ENCODE measurements around the gene KMO.

Gene KMO

DNA sequence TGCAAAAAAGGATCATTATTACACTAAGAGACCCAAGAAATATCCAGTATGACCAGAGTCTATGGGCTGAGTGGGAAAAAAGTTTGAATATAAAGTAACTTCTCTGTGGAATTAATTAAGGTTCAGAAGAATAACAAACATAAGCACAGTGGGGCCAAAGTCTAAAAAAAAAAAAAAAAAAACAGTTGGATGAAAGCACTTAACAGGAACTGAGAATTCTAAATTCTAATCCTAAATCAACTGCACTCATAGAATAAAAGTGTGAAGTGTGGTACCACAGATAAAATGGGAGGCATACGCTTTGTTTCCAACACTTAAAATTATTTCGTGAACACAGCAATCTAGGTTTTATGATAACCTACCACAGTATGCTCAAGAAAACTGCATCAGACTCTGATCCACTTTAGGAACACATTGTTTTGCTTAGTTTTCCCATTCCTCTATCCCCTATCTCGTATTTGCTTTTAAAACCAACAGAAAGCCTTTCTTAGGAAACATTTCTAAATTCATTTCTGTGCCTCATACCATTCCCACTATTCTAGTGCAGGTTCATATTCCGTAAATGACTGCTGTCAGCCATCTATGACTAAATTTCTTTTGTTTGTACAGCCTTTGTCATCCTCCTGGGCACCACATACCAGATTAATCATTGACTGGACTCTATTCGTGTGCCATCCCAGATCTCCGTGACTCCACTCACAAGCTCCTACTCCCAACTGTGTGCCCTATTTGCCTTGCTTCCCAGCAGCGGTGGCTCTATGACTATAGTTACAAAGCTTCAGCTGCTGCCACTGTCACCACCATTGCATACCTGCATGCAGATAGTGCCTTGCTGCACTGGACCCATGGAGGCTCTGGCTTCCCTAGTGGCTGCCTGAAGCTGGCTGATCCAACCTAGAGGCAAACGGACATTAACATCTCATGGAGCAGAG, 83.1 kb downstream of the KMO start:
- H3K27me3 ChIP-seq (ENCODE audit: insufficient read depth, poor library complexity, severe bottlenecking) = no peaks in the 10 kb centered on the region
- no peaks in the 10 kb centered on the region for H3K36me3 ChIP-seq (ENCODE audit: low read depth)
- ATAC-seq (ENCODE audit: low read depth) = peak; percentile 71
- H3K4me1 ChIP-seq (ENCODE audit: insufficient read depth, poor library complexity, severe bottlenecking) = peaks cover 15% of the 10 kb centered on the region
- H3K4me3 ChIP-seq (ENCODE audit: severe bottlenecking) = no peak overlapping the region
- DNase-seq (ENCODE audit: low spot score) = no peak
- no peaks in the 10 kb centered on the region for H3K9me3 ChIP-seq (ENCODE audit: severe bottlenecking)
- no peak overlapping the region for H3K27ac ChIP-seq (ENCODE audit: poor library complexity, severe bottlenecking)
- TF ChIP-seq, protein P1, sequence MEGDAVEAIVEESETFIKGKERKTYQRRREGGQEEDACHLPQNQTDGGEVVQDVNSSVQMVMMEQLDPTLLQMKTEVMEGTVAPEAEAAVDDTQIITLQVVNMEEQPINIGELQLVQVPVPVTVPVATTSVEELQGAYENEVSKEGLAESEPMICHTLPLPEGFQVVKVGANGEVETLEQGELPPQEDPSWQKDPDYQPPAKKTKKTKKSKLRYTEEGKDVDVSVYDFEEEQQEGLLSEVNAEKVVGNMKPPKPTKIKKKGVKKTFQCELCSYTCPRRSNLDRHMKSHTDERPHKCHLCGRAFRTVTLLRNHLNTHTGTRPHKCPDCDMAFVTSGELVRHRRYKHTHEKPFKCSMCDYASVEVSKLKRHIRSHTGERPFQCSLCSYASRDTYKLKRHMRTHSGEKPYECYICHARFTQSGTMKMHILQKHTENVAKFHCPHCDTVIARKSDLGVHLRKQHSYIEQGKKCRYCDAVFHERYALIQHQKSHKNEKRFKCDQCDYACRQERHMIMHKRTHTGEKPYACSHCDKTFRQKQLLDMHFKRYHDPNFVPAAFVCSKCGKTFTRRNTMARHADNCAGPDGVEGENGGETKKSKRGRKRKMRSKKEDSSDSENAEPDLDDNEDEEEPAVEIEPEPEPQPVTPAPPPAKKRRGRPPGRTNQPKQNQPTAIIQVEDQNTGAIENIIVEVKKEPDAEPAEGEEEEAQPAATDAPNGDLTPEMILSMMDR (IDR thresholded peaks at IDR 0.05; ENCODE audit: poor library complexity, severe bottlenecking) = no peak

DNA sequence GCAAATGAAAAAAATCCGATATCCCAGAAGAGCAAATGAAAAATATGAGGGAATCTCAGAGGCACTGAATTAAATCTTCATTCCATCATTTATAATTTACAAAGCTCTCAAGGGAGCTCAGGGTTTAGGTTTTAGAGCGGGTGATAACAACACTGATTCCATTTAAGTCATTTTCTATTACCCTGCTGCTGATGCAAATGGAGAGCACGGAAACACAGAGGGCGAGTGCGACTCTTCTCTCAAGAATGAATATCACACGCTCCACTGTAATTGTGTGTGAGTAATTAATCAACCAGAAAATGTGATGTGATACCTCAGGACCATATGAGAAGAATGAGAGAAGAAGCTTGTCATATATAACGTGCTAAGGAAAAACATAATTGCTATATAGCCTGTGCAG, 85.2 kb downstream of the KMO start:
- no peak for ATAC-seq (ENCODE audit: low read depth)
- TF ChIP-seq, protein P1 (IDR thresholded peaks at IDR 0.05; ENCODE audit: poor library complexity, severe bottlenecking) = no peak
- no peak overlapping the region for H3K27ac ChIP-seq (ENCODE audit: poor library complexity, severe bottlenecking)
- H3K4me1 ChIP-seq (ENCODE audit: insufficient read depth, poor library complexity, severe bottlenecking) = peaks cover 7% of the 10 kb centered on the region
- no peak overlapping the region for H3K4me3 ChIP-seq (ENCODE audit: severe bottlenecking)
- H3K36me3 ChIP-seq (ENCODE audit: low read depth) = no peaks in the 10 kb centered on the region
- no peaks in the 10 kb centered on the region for H3K27me3 ChIP-seq (ENCODE audit: insufficient read depth, poor library complexity, severe bottlenecking)
- no peaks in the 10 kb centered on the region for H3K9me3 ChIP-seq (ENCODE audit: severe bottlenecking)
- DNase-seq (ENCODE audit: low spot score) = no peak

DNA sequence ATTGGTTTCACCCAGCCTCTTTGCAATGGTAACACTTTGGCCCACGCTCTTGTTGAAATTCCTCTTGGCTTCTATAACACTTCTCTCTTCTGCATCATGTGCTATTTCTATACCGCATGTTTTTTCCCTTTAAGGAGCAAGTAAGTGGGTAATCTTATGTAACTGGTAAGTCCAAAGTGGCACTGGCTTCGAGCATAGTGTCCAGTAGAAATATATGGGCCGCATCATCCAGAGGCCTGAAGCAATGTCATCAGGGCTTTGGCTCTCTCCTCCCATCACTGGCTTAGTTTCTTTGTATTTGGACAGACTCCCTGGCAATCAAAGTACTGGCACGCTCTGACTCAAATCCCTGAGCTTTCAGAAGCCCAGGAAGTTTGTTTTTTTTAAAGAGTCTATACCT, 90.5 kb downstream of the KMO start:
- no peak for DNase-seq (ENCODE audit: low spot score)

DNA sequence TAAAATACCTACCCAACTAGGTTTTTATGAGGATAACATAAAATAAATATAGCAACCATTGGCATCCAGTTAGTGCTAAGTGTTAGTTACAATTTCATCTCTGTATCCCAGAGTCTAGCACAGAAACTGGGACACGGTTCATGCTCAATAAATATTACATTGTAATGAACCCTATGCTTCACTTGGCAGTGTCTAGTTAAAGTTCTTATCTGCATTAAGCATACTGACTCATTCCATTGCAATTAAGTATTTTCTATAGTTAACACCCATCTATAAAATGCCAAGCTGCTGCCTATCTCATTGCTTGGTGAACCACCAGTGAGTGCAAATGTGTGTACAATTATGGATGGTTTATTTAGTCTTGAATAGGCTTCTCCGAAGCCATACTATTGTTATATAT, 92.8 kb downstream of the KMO start:
- no peaks in the 10 kb centered on the region for H3K9me3 ChIP-seq (ENCODE audit: severe bottlenecking)
- no peak for DNase-seq (ENCODE audit: low spot score)
- H3K4me1 ChIP-seq (ENCODE audit: insufficient read depth, poor library complexity, severe bottlenecking) = no peaks in the 10 kb centered on the region
- no peaks in the 10 kb centered on the region for H3K27me3 ChIP-seq (ENCODE audit: insufficient read depth, poor library complexity, severe bottlenecking)
- no peak overlapping the region for H3K27ac ChIP-seq (ENCODE audit: poor library complexity, severe bottlenecking)
- ATAC-seq (ENCODE audit: low read depth) = no peak
- H3K4me3 ChIP-seq (ENCODE audit: severe bottlenecking) = no peak overlapping the region
- TF ChIP-seq, protein P1 (IDR thresholded peaks at IDR 0.05; ENCODE audit: poor library complexity, severe bottlenecking) = no peak
- no peaks in the 10 kb centered on the region; the same call in none of the 2 replicates for H3K36me3 ChIP-seq (ENCODE audit: low read depth)

More for the DNA sequence above, 90.5 kb downstream of the KMO start:
- H3K27me3 ChIP-seq (ENCODE audit: insufficient read depth, poor library complexity, severe bottlenecking) = no peaks in the 10 kb centered on the region
- H3K27ac ChIP-seq (ENCODE audit: poor library complexity, severe bottlenecking) = no peak overlapping the region
- no peaks in the 10 kb centered on the region; the same call in 1 of the 2 replicates for H3K36me3 ChIP-seq (ENCODE audit: low read depth)
- H3K4me3 ChIP-seq (ENCODE audit: severe bottlenecking) = no peak overlapping the region
- ATAC-seq (ENCODE audit: low read depth) = no peak
- no peaks in the 10 kb centered on the region for H3K4me1 ChIP-seq (ENCODE audit: insufficient read depth, poor library complexity, severe bottlenecking)
- no peaks in the 10 kb centered on the region for H3K9me3 ChIP-seq (ENCODE audit: severe bottlenecking)
- TF ChIP-seq, protein P1 (IDR thresholded peaks at IDR 0.05; ENCODE audit: poor library complexity, severe bottlenecking) = no peak
